Neural crest cell (in vitro differentiated cells): Measurements from ENCODE around the gene ZBTB6. TPM values are rescaled to one million over a fixed set of nuclear protein-coding genes. Genes with fewer than 3 reads are reported as not detected.

ENCODE experiments used
- DNase-seq: peaks from one replicate; pipeline ENCODE4 v3.0.0; 2021; ENCODE audit warnings: low read depth, mixed read lengths, low spot score
- H3K27ac Mint-ChIP-seq: one replicate; pipeline ENCODE4 v1.8.0; 2021; ENCODE audit warnings: mild to moderate bottlenecking, mixed read lengths; ENCODE audit not compliant: unreplicated experiment
- H3K27me3 Mint-ChIP-seq: 2 replicates; pipeline ENCODE4 v1.8.0; 2021; ENCODE audit warnings: low read depth, mild to moderate bottlenecking, mixed read lengths
- H3K36me3 Mint-ChIP-seq: 2 replicates; pipeline ENCODE4 v1.8.0; 2021; ENCODE audit warnings: low read depth, mild to moderate bottlenecking, mixed read lengths
- H3K4me1 Mint-ChIP-seq: 2 replicates; pipeline ENCODE4 v1.8.0; 2021; ENCODE audit warnings: mixed read lengths
- H3K4me3 Mint-ChIP-seq: one replicate; pipeline ENCODE4 v1.8.0; 2021; ENCODE audit warnings: mild to moderate bottlenecking, mixed read lengths
- H3K9me3 Mint-ChIP-seq: 2 replicates; pipeline ENCODE4 v1.8.0; 2021; ENCODE audit warnings: mixed read lengths
- total RNA-seq: library from RNA; stranded (reverse); gene quantifications from 2 replicates; pipeline ENCODE4 v1.2.1, GENCODE V29; 2021
- TF ChIP-seq, protein P1 (sequence below): fragments of 200-600 bp; sonication (generic); conservative IDR thresholded peaks from 2 replicates; pipeline ENCODE4 v1.5.0; 2021; ENCODE audit warnings: antibody characterized with exemption, mild to moderate bottlenecking

Gene ZBTB6
- total RNA-seq, 1 donor from 2014 or later: 8.4 TPM

DNA sequence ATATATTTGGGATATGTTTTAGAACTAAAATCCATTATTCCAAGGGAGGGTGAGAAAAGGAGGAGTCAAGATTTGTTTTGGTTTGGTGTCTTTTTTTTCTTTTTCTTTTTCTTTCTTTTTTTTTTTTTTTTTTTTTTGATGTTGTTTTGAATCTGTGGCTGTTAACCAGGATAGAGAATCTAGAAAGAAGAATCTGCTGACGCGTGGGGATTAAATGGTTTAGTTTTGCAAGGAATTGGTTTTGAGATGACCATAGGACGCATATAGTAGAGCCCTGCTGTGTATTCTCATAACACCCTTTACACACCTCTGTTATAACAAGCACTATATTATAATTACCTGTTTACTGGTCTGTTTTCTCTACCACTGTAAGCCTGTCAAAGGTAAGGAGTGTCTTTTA lies 37.1 kb upstream of the ZBTB6 start:
- H3K27me3 Mint-ChIP-seq: no peaks in the 10 kb centered on the region
- H3K36me3 Mint-ChIP-seq: peaks cover 3% of the 10 kb centered on the region
- H3K4me3 Mint-ChIP-seq: no peak overlapping the region
- peaks cover 48% of the 10 kb centered on the region for H3K4me1 Mint-ChIP-seq
- TF ChIP-seq, protein P1, sequence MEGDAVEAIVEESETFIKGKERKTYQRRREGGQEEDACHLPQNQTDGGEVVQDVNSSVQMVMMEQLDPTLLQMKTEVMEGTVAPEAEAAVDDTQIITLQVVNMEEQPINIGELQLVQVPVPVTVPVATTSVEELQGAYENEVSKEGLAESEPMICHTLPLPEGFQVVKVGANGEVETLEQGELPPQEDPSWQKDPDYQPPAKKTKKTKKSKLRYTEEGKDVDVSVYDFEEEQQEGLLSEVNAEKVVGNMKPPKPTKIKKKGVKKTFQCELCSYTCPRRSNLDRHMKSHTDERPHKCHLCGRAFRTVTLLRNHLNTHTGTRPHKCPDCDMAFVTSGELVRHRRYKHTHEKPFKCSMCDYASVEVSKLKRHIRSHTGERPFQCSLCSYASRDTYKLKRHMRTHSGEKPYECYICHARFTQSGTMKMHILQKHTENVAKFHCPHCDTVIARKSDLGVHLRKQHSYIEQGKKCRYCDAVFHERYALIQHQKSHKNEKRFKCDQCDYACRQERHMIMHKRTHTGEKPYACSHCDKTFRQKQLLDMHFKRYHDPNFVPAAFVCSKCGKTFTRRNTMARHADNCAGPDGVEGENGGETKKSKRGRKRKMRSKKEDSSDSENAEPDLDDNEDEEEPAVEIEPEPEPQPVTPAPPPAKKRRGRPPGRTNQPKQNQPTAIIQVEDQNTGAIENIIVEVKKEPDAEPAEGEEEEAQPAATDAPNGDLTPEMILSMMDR: no peak
- H3K9me3 Mint-ChIP-seq: no peaks in the 10 kb centered on the region
- no peak overlapping the region for H3K27ac Mint-ChIP-seq
- no peak for DNase-seq

DNA sequence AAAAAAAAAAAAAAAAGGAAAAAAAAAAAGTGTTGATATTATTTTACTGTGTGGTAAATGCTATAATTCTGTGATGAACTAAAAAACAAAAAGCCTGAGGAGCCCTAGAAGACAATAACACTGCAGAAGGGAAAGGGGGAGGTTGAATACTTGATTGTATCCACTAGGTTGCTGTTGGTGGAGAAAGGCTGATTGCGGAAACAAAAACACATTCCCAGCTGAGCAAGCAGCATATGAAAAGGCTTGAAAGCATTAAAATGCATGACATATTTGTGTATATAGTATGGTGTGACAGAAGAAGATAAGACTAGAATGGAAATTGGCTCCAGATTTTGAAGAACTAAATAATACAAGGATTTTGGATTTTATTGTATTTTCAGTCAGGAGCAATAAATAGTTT lies 36.6 kb upstream of the ZBTB6 start:
- H3K27me3 Mint-ChIP-seq: no peaks in the 10 kb centered on the region
- H3K36me3 Mint-ChIP-seq: peaks cover 4% of the 10 kb centered on the region
- H3K4me3 Mint-ChIP-seq: no peak overlapping the region
- TF ChIP-seq, protein P1: no peak
- H3K27ac Mint-ChIP-seq: no peak overlapping the region
- peaks cover 49% of the 10 kb centered on the region for H3K4me1 Mint-ChIP-seq
- no peaks in the 10 kb centered on the region for H3K9me3 Mint-ChIP-seq
- no peak for DNase-seq

DNA sequence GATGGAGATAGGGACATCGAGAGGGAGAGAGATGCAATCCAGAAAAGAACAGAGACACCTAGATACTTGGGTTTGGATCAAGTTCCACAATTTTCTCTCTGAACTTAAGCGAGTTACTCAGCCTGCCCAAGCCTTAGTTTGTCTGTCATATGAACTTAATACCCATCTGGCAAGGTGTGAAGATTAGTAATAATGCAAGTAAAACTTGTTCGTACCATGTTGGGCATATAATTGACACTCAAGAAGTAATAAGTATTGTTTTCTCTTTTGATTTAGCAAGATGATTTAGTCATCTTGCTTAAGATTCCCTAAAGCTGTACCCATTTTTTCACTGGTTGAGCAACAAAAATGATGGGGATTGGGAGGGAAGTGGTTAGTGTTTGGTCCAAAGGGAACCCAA lies 35.2 kb upstream of the ZBTB6 start:
- Mint-ChIP-seq H3K9me3 (no peaks in the 10 kb centered on the region), H3K4me1 (peaks cover 41% of the 10 kb centered on the region), H3K27ac (no peak overlapping the region), H3K36me3 (peaks cover 4% of the 10 kb centered on the region), H3K27me3 (no peaks in the 10 kb centered on the region), H3K4me3 (no peak overlapping the region)
- TF ChIP-seq, protein P1: no peak
- no peak for DNase-seq

DNA sequence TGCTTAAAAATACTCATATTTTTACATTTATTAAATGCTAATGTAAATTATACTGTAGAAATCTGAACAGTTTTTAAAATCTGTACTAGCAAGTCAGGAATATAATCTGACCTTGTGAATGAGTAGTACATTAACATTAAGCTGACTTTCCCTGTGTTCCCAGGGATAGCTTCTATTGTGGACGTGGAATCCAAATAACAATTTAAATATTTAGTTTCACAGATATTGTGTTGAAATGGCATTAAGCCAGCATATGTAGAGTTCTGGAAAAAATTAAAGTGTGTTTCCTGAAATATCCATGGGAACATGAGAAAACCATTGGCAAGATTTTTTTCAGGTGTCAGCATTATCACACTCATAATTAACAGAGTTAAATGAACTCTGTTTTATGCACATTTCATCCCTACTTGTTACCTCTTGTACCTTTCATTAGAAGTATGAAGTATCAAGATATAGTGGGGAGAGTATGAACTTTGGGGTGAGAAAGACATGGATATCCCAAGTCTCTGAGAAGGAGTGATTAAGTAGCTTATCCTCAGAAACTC lies 33.4 kb upstream of the ZBTB6 start:
- H3K9me3 Mint-ChIP-seq: no peaks in the 10 kb centered on the region
- TF ChIP-seq, protein P1: no peak
- no peak for DNase-seq
- H3K36me3 Mint-ChIP-seq: peaks cover 4% of the 10 kb centered on the region
- H3K27me3 Mint-ChIP-seq: no peaks in the 10 kb centered on the region
- H3K4me3 Mint-ChIP-seq: no peak overlapping the region
- no peak overlapping the region for H3K27ac Mint-ChIP-seq
- H3K4me1 Mint-ChIP-seq: peaks cover 50% of the 10 kb centered on the region

DNA sequence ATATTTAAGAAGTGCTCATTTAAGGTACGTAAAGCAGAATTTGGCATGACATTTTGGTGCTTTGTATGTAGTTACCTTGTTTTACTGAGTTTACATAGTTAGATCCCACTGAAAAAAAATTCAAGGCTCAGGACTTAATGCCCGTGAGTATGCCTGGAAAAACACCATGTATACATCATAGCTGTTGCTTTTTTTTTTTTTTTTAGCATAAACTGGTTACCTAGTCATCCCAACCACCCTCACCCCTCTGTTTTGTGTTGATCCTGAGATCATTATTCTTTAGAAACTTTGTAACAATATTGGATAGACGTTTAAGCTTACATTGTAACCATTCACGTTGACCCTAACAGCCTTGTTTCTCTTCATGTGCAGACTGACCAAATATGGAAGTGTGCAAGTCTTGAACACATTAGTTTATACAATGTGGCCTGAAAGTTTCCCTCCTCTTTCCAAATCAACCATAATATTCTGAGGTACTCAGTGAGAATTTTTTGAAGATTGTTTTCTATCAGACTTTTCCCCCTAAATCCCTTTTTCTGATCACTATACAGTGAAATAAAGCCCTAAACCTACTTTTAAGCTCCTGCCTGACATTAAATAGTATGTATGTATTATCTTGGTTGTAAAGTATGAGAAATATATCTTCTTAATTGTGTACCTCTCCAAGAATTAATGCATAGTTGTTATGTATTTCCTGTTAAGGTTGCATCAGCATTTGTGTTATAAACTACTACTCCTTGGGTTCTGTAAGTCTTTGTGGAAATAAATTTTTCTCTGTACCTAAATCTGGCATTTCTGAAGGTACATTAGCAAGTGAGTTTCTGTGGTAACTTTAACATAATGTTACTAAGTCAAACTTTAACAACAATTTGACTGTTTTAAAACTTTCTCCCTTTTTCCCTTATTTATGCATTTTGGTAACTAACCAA lies 32.1 kb upstream of the ZBTB6 start:
- Mint-ChIP-seq H3K36me3 (peaks cover 4% of the 10 kb centered on the region), H3K4me3 (peak overlapping the region; percentile 75), H3K9me3 (no peaks in the 10 kb centered on the region), H3K27ac (no peak overlapping the region), H3K27me3 (no peaks in the 10 kb centered on the region), H3K4me1 (peaks cover 59% of the 10 kb centered on the region)
- TF ChIP-seq, protein P1: no peak
- DNase-seq: no peak
